B cell (primary cell): ENCODE data around the gene ORMDL3. TPM values are rescaled to one million over a fixed set of nuclear protein-coding genes. Genes with fewer than 3 reads are reported as not detected.

Source experiments
- ATAC-seq: fragments of 200-7000 bp; cut with Tn5 transposase; one replicate; pipeline ENCODE4 v1.10.0; 2021; ENCODE audit warnings: low read depth, mild to moderate bottlenecking, moderate number of reproducible peaks, moderate library complexity
- CTCF ChIA-PET: fragments of 350-600 bp; sonication (Branson Sonifier 250); formaldehyde crosslinking; loops from one replicate; lab custom pipeline; 2021; ENCODE audit warnings: antibody characterized with exemption, inconsistent platforms; lab: Charles Lee
- POLR2A ChIA-PET: fragments of 350-600 bp; sonication (Branson Sonifier 250); formaldehyde crosslinking; loops from one replicate; lab custom pipeline; 2021; ENCODE audit warnings: antibody characterized with exemption; lab: Charles Lee
- DNase-seq: peaks from one replicate; pipeline ENCODE4 v3.0.0; 2013
- H2AFZ ChIP-seq: 2 replicates; pipeline ENCODE4 v1.6.1; 2012; ENCODE audit warnings: mild to moderate bottlenecking, low read depth, low read length; ENCODE audit not compliant: insufficient read depth, poor library complexity, severe bottlenecking
- H3K27ac ChIP-seq, 2 donors: 1 replicate in 1 of 2; 2 replicates in 1 of 2; pipeline ENCODE4 v1.5.1; 2012 to 2013; ENCODE audit warnings: low read length in 2 of 2, mild to moderate bottlenecking in 2 of 2, moderate library complexity in 1 of 2
- H3K27me3 ChIP-seq, 4 experiments: fragments of 200-600 bp in 1 of 4; sonication (generic) in 1 of 4; replicated peaks in 1 of 4; 1 replicate in 2 of 4; 2 replicates in 2 of 4; pipeline versions ENCODE4 v1.6.1 to v1.7.0; 2013 to 2016; ENCODE audit warnings: low read length in 3 of 4, mild to moderate bottlenecking in 2 of 4, mixed read lengths in 1 of 4, moderate library complexity in 1 of 4; ENCODE audit not compliant: insufficient read depth in 4 of 4, control insufficient read depth in 3 of 4; ENCODE audit errors: control extremely low read depth in 1 of 4
- H3K36me3 ChIP-seq, 2 experiments: replicated peaks in 1 of 2; 1 replicate in 1 of 2; 2 replicates in 1 of 2; pipeline versions ENCODE4 v1.6.1 to v1.7.1; 2013; ENCODE audit warnings: low read length in 1 of 2; ENCODE audit not compliant: insufficient read depth in 2 of 2, control insufficient read depth in 1 of 2; ENCODE audit errors: control extremely low read depth in 1 of 2, extremely low read depth in 1 of 2
- H3K4me1 ChIP-seq, 2 donors: fragments of 200-600 bp in 1 of 2; sonication (generic) in 1 of 2; 1 replicate in 1 of 2; 2 replicates in 1 of 2; pipeline versions ENCODE4 v1.5.1 to v1.6.1; 2013 to 2017; ENCODE audit warnings: low read length in 2 of 2; ENCODE audit not compliant: control insufficient read depth in 2 of 2, insufficient read depth in 2 of 2
- H3K4me2 ChIP-seq: replicated peaks from 2 replicates; pipeline ENCODE3; 2012; ENCODE audit warnings: mild to moderate bottlenecking, low read depth, low read length; ENCODE audit not compliant: poor library complexity, severe bottlenecking
- H3K4me3 ChIP-seq, 5 experiments: fragments of 200-600 bp in 1 of 5; sonication (generic) in 1 of 5; 1 replicate in 3 of 5; 2 replicates in 2 of 5; pipeline versions ENCODE4 v1.5.1 to v1.7.0; 2011 to 2016; ENCODE audit warnings: low read length in 4 of 5, mild to moderate bottlenecking in 4 of 5, low read depth in 2 of 5, control low read depth in 1 of 5, moderate library complexity in 1 of 5; ENCODE audit not compliant: insufficient read depth in 1 of 5; ENCODE audit errors: control extremely low read depth in 1 of 5, extremely low read depth in 1 of 5
- H3K79me2 ChIP-seq: fragments of 200-600 bp; sonication (generic); one replicate; pipeline ENCODE4 v1.6.0; 2016; ENCODE audit warnings: low read length; ENCODE audit not compliant: control insufficient read depth, insufficient read depth
- H3K9ac ChIP-seq: fragments of 200-600 bp; sonication (generic); 2 replicates; pipeline ENCODE4 v1.6.1; 2017; ENCODE audit warnings: mild to moderate bottlenecking, low read length, moderate library complexity
- H3K9me3 ChIP-seq, 3 donors: one replicate each; pipeline versions ENCODE4 v1.6.1 to v1.7.1; 2013; ENCODE audit warnings: low read length in 2 of 3; ENCODE audit not compliant: control insufficient read depth in 2 of 3, insufficient read depth in 1 of 3; ENCODE audit errors: control extremely low read depth in 1 of 3
- H4K20me1 ChIP-seq: 2 replicates; pipeline ENCODE4 v1.6.0; 2012; ENCODE audit warnings: mild to moderate bottlenecking, low read length; ENCODE audit not compliant: insufficient read depth, control insufficient read depth, poor library complexity, severe bottlenecking
- H3K27ac Mint-ChIP-seq: one replicate; pipeline ENCODE4 v1.8.0; 2021; ENCODE audit warnings: mixed read lengths
- H3K27me3 Mint-ChIP-seq: one replicate; pipeline ENCODE4 v1.8.0; 2021; ENCODE audit warnings: mixed read lengths
- H3K4me1 Mint-ChIP-seq: one replicate; pipeline ENCODE4 v1.8.0; 2021; ENCODE audit warnings: mixed read lengths
- H3K4me3 Mint-ChIP-seq: one replicate; pipeline ENCODE4 v1.8.0; 2021; ENCODE audit warnings: mixed read lengths
- H3K9me3 Mint-ChIP-seq: one replicate; pipeline ENCODE4 v1.8.0; 2022; ENCODE audit warnings: mixed read lengths; ENCODE audit not compliant: insufficient read depth
- CTCF ChIP-seq: fragments of 200-600 bp; IDR thresholded peaks from one replicate; pipeline ENCODE4 v1.8.0; 2022; ENCODE audit warnings: antibody characterized with exemption, mild to moderate bottlenecking
- EZH2 ChIP-seq: IDR thresholded peaks from 2 replicates; pipeline ENCODE4 v1.6.1; 2012; ENCODE audit warnings: borderline replicate concordance, low read depth, mild to moderate bottlenecking, moderate library complexity, low read length; ENCODE audit not compliant: insufficient read depth, poor library complexity, severe bottlenecking
- WGBS: methylation state at CpG from one replicate; pipeline ENCODE4 v1.1.5; 2013; ENCODE audit warnings: missing lambda C conversion rate; ENCODE audit not compliant: insufficient coverage; 5-methylcytosine and 5-hydroxymethylcytosine counted together
- intact Hi-C: fragments of 100-400 bp; cut with micrococcal nuclease; formaldehyde crosslinking; loops from one replicate; pipeline ENCODE4 v1.10.0; 2022
- polyA plus RNA-seq: library from polyadenylated mRNA; depleted of rRNA; stranded (reverse); fragments of >200 nt; gene quantifications from 2 replicates; pipeline ENCODE4 v1.2.3, GENCODE V29; 2012
- total RNA-seq, 2 donors: library from RNA; stranded (reverse); fragments of 120-200 nt in 1 of 2; gene quantifications; 1 replicate in 1 of 2; 2 replicates in 1 of 2; pipeline versions ENCODE4 v1.2.3 to v1.2.4, GENCODE V29; 2013 to 2022

Gene ORMDL3
- total and polyA plus RNA-seq, 2 donors (not counting 1 experiment from before 2014, with no cell fraction given) = 51.8 to 90.6 TPM

GRCh38 chr17:39923836-39924690, 3.3 kb downstream of the ORMDL3 start:
- peak overlapping the region in 1 of 2 donors; percentile 27 for H3K27ac ChIP-seq
- H4K20me1 ChIP-seq = peaks cover 51% of the 10 kb centered on the region
- Mint-ChIP-seq H3K27ac (no peak overlapping the region), H3K4me1 (peaks cover 59% of the 10 kb centered on the region), H3K27me3 (no peaks in the 10 kb centered on the region), H3K9me3 (no peaks in the 10 kb centered on the region), H3K4me3 (no peak overlapping the region)
- H3K36me3 ChIP-seq = peaks cover under 1 to 44% of the 10 kb centered on the region in 2 experiments
- H3K9ac ChIP-seq = no peak overlapping the region
- 95% methylated on average over 15 of the region's 17 CpGs for WGBS
- peaks cover 42 to 52% of the 10 kb centered on the region in 2 donors for H3K4me1 ChIP-seq
- H3K4me2 ChIP-seq = peak overlapping the region; percentile 89
- ChIA-PET POLR2A (no interaction called here), CTCF (interaction anchor here (2.2 kb wide), 1 partner anchor 34 kb away, joined by 7 read pairs; no protein-coding TSS in a partner anchor)
- no peak for DNase-seq
- intact Hi-C loops = loop anchor here (10.0 kb wide), 1 partner anchor 169 kb away; no protein-coding TSS in a partner anchor
- no peak overlapping the region for H2AFZ ChIP-seq
- H3K9me3 ChIP-seq = no peaks in the 10 kb centered on the region
- H3K27me3 ChIP-seq = no peaks in the 10 kb centered on the region
- no peak for ATAC-seq
- TF ChIP-seq CTCF (no peak), EZH2 (no peak)
- H3K4me3 ChIP-seq = no peak overlapping the region
- H3K79me2 ChIP-seq = peaks cover 58% of the 10 kb centered on the region

GRCh38 chr17:39923230-39923629, 4.2 kb downstream of the ORMDL3 start:
- no peak for TF ChIP-seq EZH2
- no peak for TF ChIP-seq CTCF
- no peaks in the 10 kb centered on the region for H3K9me3 ChIP-seq
- H3K4me1 ChIP-seq = peaks cover 41 to 54% of the 10 kb centered on the region in 2 donors
- ATAC-seq = no peak
- Mint-ChIP-seq H3K27me3 (no peaks in the 10 kb centered on the region), H3K9me3 (no peaks in the 10 kb centered on the region), H3K27ac (no peak overlapping the region), H3K4me1 (peaks cover 59% of the 10 kb centered on the region), H3K4me3 (no peak overlapping the region)
- ChIA-PET CTCF (interaction anchor here (2.2 kb wide), 1 partner anchor 35 kb away, joined by 7 read pairs; no protein-coding TSS in a partner anchor), POLR2A (no interaction called here)
- H4K20me1 ChIP-seq = peaks cover 51% of the 10 kb centered on the region
- no peak overlapping the region for H2AFZ ChIP-seq
- no peak overlapping the region for H3K27ac ChIP-seq
- 92% methylated on average over 6 of the region's 6 CpGs for WGBS
- H3K79me2 ChIP-seq = peaks cover 56% of the 10 kb centered on the region
- H3K4me2 ChIP-seq = no peak overlapping the region
- H3K9ac ChIP-seq = no peak overlapping the region
- DNase-seq = no peak
- H3K27me3 ChIP-seq = no peaks in the 10 kb centered on the region
- no peak overlapping the region for H3K4me3 ChIP-seq
- H3K36me3 ChIP-seq = peaks cover 2 to 47% of the 10 kb centered on the region in 2 experiments
- intact Hi-C loops = loop anchor here (10.0 kb wide), 1 partner anchor 168 kb away; no protein-coding TSS in a partner anchor
